ENCODE measurements around the gene NXPH3.

The NXPH3 gene

DNA sequence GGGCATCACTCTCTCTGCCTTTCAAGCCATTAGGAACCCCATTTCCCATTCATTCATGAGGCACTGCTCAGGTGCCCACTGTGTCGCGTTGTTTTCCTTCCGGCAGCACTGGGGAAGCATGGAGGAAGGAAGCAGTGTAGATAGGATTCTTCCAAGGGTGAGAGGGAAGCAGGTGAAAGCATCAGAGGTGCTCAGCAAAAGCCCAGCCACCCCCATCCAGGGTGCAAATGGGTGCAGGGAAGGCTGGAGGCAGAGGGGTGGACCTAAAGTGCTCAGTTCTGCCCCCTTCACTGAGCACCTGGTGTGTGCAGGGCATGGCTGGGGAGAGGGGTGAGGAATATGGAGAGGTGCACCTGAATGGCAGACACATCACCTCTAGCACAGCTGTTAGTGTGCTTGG, 3.4 kb upstream of the NXPH3 start:
- H3F3A ChIP-seq (ENCODE audit: insufficient read depth, low read length) = no peaks in the 10 kb centered on the region
- no peaks in the 10 kb centered on the region for H3K79me2 ChIP-seq (ENCODE audit: insufficient read depth, low read length)
- no peak overlapping the region for H3K4me2 ChIP-seq (ENCODE audit: low read length)
- peaks cover 21% of the 10 kb centered on the region for H3K4me1 ChIP-seq (ENCODE audit: insufficient read depth, low read length, severe bottlenecking)
- no peaks in the 10 kb centered on the region for H3K36me3 ChIP-seq (ENCODE audit: insufficient read depth, low read length)
- H2AFZ ChIP-seq (ENCODE audit: low read length) = no peak overlapping the region
- H3K27ac ChIP-seq (ENCODE audit: low read depth, low read length, poor library complexity, severe bottlenecking) = no peak overlapping the region
- H3K9me2 ChIP-seq (ENCODE audit: low read depth, low read length) = no peaks in the 10 kb centered on the region
- H3K9me3 ChIP-seq (ENCODE audit: low read length) = no peaks in the 10 kb centered on the region
- H3K4me3 ChIP-seq (ENCODE audit: low read depth, low read length, poor library complexity, severe bottlenecking) = no peak overlapping the region
- no peak overlapping the region for H3K9ac ChIP-seq (ENCODE audit: low read length)
- H4K20me1 ChIP-seq (ENCODE audit: insufficient read depth, low read length) = no peaks in the 10 kb centered on the region
- TF ChIP-seq EZH2 (IDR thresholded peaks at IDR 0.05; ENCODE audit: borderline replicate concordance, low read length) (no peak), CTCF (IDR thresholded peaks at IDR 0.05; ENCODE audit: low read length) (no peak)
- H3K27me3 ChIP-seq (ENCODE audit: insufficient read depth, low read length) = peaks cover 16% of the 10 kb centered on the region

DNA sequence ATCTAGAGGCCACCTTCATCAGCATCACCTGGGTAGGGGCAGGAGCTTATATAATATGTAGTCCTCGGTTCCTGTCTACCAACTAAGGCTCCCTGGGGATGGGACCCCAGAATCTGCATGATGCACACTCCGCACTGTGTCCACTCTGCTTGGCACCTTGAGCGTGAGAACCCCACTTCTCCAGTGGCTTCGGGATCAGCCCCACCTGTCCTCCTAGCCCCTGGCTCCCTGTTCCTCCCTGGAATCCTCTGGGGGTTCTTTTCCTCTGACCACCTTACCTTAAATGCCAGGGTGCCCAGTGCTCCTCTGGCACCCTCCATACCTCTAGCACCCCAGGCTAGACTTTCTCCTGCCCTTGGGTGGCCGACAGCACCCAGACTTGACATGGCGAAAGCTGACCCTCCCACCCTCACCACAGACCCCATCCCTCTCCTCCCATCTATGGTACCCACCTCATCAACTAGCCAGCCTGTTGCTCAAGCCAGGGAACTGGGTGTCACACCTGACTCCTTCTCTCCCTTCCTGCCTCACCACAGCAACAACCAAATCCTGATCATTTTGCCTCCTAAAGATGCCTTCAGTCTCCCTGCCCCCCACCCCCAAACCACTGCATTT, 2.8 kb upstream of the NXPH3 start:
- Histone ChIP-seq H3K27ac (ENCODE audit: low read depth, low read length, poor library complexity, severe bottlenecking) (no peak overlapping the region), H3K9ac (ENCODE audit: low read length) (no peak overlapping the region), H3K4me2 (ENCODE audit: low read length) (no peak overlapping the region), H3F3A (ENCODE audit: insufficient read depth, low read length) (no peaks in the 10 kb centered on the region), H3K9me3 (ENCODE audit: low read length) (no peaks in the 10 kb centered on the region), H3K27me3 (ENCODE audit: insufficient read depth, low read length) (peaks cover 16% of the 10 kb centered on the region), H3K79me2 (ENCODE audit: insufficient read depth, low read length) (no peaks in the 10 kb centered on the region), H3K4me3 (ENCODE audit: low read depth, low read length, poor library complexity, severe bottlenecking) (no peak overlapping the region), H3K4me1 (ENCODE audit: insufficient read depth, low read length, severe bottlenecking) (peaks cover 20% of the 10 kb centered on the region), H3K9me2 (ENCODE audit: low read depth, low read length) (no peaks in the 10 kb centered on the region), H2AFZ (ENCODE audit: low read length) (no peak overlapping the region), H4K20me1 (ENCODE audit: insufficient read depth, low read length) (no peaks in the 10 kb centered on the region), H3K36me3 (ENCODE audit: insufficient read depth, low read length) (no peaks in the 10 kb centered on the region)
- TF ChIP-seq CTCF (IDR thresholded peaks at IDR 0.05; ENCODE audit: low read length) = no peak
- TF ChIP-seq EZH2 (IDR thresholded peaks at IDR 0.05; ENCODE audit: borderline replicate concordance, low read length) = no peak

DNA sequence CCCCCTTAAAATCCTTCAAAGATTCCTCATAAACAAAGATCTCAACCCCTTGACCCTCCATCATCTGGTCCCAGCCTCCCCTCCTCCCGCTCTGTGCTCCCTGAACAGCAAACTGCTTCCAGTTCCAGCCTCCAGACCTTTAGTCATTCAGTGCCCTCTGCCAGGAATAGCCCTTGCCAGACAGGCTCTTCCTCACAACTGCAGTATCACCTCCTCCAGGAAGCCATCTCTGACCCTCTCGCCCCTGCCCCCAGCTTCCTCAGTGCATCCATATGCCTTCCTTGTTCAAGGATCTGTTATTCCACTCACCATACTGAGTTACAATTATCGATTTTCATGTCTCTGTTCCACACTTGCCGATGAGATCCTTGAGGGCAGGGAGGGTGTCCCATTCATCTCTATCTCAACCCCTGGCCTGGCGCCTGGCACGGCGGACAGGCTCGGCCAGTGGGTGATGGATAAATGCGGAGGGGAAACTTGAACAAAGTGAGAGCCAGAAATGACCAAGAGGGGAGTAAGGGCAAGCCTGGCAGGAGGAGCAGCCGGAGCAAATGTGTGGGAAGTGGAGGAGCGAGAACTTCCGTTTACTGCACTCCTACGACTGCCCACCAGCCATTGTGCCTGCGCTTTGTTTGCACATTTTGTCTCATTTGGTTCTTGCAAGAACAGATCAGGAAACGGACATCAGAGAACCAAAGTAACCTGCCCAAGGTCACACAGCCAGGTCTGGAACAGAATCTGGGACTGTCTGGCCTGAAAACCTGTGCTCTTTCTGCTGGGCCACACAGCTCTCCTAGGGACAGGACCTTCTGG, 2.0 kb upstream of the NXPH3 start:
- Histone ChIP-seq H3K27ac (ENCODE audit: low read depth, low read length, poor library complexity, severe bottlenecking) (no peak overlapping the region), H3K4me2 (ENCODE audit: low read length) (no peak overlapping the region), H3K79me2 (ENCODE audit: insufficient read depth, low read length) (no peaks in the 10 kb centered on the region), H3K36me3 (ENCODE audit: insufficient read depth, low read length) (no peaks in the 10 kb centered on the region), H4K20me1 (ENCODE audit: insufficient read depth, low read length) (no peaks in the 10 kb centered on the region), H2AFZ (ENCODE audit: low read length) (no peak overlapping the region), H3K4me1 (ENCODE audit: insufficient read depth, low read length, severe bottlenecking) (peaks cover 16% of the 10 kb centered on the region), H3K9me2 (ENCODE audit: low read depth, low read length) (no peaks in the 10 kb centered on the region), H3F3A (ENCODE audit: insufficient read depth, low read length) (no peaks in the 10 kb centered on the region), H3K9me3 (ENCODE audit: low read length) (no peaks in the 10 kb centered on the region), H3K4me3 (ENCODE audit: low read depth, low read length, poor library complexity, severe bottlenecking) (no peak overlapping the region), H3K9ac (ENCODE audit: low read length) (no peak overlapping the region), H3K27me3 (ENCODE audit: insufficient read depth, low read length) (peaks cover 16% of the 10 kb centered on the region)
- TF ChIP-seq CTCF (IDR thresholded peaks at IDR 0.05; ENCODE audit: low read length) = no peak
- TF ChIP-seq EZH2 (IDR thresholded peaks at IDR 0.05; ENCODE audit: borderline replicate concordance, low read length) = no peak

All from OCI-LY1 (cell line).